Pulmonary artery endothelial cell (primary cell): Measurements from ENCODE around the gene ABHD8. TPM values are rescaled to one million over a fixed set of nuclear protein-coding genes. Genes with fewer than 3 reads are reported as not detected.
"Not testable (repeated sequence)": the region's sequence is repeated elsewhere in the genome, so short reads cannot be mapped to it uniquely, and the experiment has no call there.

Source experiments
- DNase-seq: peaks from one replicate; pipeline ENCODE4 v3.0.0-alpha.2; 2011; ENCODE audit warnings: low read depth, low spot score
- total RNA-seq: library from RNA; depleted of rRNA; stranded (reverse); fragments of >200 nt; gene quantifications from 2 replicates; pipeline ENCODE4 v1.2.3, GENCODE V29; 2014

ABHD8 gene
- total RNA-seq, 1 donor from 2014 or later, result 7.5 TPM

GRCh38 chr19:17300992-17301619, 2.1 kb downstream of the ABHD8 start:
- DNase-seq, result no peak

GRCh38 chr19:17296976-17297375, 6.2 kb downstream of the ABHD8 start:
- DNase-seq, result no peak

GRCh38 chr19:17296273-17296672, 7.0 kb downstream of the ABHD8 start:
- DNase-seq, result peak; percentile 45

- not testable (repeated sequence) for DNase-seq
Observed at GRCh38 chr19:17295551-17295950, 7.7 kb downstream of the ABHD8 start.

DNA sequence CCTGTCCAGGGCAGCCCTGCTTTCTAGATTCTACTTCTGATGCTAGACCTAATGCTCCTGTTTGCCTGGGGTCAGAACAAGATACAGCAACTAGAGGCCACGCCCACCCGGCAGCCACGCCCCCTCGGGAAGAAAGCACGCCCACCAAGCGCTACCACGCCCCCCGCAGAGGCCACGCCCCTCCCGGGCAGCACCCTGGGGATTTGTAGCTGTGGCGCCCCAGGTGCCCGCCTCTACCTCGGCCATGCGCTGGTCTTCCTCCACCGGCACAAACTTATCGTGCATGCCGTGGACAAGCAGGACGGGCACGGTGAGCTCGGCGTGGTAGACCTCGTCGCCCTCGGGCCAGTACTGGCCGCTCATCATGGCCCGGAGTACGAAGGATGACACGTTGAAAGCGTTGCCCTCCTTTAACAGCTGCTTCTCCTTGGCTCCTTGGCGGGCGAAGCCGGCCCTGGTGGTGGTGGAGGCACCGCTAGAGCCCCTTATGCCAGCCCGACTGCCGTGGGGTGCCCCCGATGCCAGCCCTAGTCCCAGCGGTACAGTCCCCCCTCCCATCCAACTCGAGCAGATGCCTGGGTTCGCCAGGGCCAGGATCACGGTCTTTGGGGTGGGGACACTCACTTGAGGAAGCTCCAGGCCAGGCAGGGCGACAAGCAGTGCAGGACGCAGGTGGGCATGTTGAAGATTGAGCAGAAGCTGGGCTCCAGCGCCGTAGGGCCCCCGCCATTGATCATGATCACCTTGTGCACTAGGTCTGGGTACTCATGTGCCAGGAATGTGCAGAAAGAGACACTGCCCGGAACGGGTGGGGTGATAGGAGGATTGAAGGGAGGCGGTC, 9.0 kb downstream of the ABHD8 start:
- DNase-seq, result no peak

DNA sequence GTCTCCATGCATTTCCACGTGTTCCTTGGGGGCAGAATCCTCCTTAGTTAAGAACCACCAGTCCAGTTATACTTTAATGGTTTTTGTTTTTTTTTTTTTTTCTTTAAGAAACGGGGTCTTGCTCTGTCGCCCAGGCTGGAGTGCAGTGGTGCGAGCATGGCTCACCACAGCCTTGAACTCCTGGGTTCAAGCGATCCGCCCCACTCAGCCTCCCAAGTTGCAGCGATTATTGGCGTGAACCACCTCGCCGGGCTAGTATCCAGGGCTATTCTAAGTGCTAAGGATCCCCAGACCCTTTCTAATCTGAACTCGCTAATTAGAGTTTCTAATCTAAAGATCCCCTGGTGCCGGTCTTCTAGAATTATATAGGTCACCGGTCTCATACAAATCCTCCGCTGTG, 9.6 kb downstream of the ABHD8 start:
- no peak for DNase-seq

DNA sequence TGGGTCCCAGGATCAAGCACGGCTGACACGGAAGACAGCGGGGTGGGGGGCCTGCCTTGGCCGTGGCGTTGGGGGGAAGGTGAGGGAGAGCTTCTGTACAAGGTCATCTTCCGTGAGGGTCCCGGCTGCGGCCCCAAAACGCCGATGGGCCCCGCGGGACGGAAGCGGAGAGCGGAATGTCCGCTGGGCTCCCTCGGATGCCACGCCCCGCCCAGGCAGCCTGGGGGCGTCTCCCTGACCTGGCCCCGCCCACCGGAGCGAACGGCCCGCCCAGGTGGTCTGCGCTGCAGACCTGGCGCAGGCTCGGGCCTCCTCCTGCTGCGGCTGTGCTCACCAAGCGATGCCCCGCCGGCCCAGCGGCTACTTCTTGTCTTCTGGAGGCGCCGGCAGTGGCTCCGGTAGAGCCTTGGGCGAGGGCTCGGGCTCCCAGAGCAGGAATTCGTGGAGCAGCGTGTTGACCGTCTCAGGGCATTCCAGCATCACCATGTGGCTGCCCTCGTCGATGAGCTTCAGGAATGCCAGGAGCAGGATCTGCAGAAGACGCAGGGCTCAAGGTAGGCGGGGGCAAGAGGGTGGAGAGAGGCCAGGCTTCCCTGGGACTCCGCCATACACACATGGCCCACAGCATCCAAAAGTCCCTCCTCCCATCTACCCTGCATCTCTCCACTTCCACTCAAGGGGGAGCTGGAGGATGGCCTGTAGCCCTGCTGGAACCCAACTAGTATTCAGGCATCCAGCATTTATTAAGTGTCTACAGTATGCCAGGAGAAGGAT, 10.7 kb downstream of the ABHD8 start:
- peak; percentile 69 for DNase-seq

GRCh38 chr19:17289489-17289888, 13.7 kb downstream of the ABHD8 start:
- peak; percentile 60 for DNase-seq

DNA sequence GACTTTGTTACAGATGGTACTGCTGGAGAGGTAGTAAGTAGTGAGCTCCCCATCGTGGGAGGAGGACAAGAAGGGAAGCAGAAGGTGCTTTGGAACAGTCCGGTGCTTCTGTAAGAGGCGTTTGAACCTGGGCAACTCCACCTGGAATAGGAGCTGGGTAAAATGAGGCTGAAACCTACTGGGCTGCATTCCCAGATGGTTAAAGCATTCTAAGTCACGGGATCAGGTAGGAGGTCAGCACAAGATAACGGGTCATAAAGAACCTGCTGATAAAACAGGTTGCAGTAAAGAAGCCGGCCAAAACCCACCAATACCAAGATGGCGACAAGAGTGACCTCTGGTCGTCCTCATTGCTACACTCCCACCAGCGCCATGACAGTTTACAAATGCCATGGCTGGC, 16.5 kb downstream of the ABHD8 start:
- no peak for DNase-seq

- no peak for DNase-seq
Observed at GRCh38 chr19:17286263-17286662, 17.0 kb downstream of the ABHD8 start.

GRCh38 chr19:17285415-17286135, 17.6 kb downstream of the ABHD8 start:
- DNase-seq, result no peak

DNA sequence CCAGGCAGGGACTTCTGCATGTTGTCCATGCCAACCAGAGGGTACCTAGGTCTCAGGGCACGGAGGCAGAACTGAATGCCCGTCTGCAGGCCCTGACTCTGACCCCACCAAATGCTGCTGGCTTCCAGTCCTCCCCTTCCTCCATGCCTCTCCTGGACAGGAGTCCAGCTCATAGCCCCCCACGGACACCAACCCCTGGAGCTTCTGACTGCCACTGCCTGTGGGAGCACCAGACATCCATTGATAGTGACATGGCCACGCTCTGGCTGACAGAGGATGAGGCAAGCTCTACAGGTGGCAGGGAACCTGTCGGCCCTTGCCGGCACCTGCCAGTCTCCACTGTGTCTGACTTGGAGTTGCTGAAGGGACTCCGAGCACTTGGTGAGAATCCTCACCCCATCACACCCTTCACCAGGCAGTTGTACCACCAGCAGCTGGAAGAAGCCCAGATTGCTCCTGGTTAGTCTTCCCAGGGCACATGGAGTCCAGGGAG, 19.7 kb downstream of the ABHD8 start:
- no peak for DNase-seq

- peak; percentile 50 for DNase-seq
Observed at GRCh38 chr19:17282488-17283125, 20.6 kb downstream of the ABHD8 start.

DNA sequence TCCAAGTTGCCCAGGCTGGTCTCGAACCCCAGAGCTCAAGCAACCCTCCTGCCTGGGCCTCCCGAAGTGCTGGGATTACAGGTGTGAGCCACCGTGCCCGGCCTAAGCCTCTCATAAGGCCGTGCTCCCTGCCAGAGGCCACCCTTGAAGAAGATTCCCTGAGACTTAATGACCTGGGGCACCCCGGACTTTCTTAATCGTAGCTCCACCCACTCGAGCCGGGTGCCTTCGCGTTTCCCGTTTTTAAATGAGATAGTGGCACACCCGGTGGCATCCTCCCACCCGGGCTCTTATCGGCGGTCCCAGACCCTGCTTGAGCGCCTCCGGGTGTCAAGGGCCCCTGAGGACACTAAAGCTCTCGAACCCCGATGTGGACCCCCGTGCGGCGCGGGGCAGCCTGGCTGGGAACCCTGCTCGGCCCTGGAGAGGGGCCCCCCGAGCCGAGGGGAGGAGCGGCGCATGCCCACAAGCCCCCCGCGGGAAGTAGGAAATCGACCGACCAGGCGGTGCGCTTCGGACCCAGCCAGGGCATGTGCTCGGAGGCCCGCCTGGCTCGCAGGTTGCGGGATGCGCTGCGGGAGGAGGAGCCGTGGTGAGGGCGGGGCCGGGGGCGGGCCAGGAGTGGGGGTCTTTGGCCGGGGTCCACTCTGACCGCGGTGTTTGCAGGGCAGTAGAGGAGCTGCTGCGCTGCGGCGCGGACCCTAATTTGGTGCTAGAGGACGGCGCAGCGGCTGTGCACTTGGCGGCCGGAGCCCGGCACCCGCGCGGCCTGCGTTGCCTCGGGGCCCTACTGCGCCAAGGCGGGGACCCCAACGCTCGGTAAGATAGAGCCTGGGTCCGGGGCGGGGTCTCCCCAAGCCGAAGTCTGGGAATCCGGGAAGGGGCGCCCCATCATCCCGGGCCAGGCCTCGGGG, 21.6 kb downstream of the ABHD8 start, which contains the start of gene ANKLE1:
TSS of gene ANKLE1 (plus strand) at position 511 of the 914 bp plus-strand sequence. CDS start at position 531, 20 bp downstream.
- no peak for DNase-seq

- DNase-seq, result no peak
Observed at GRCh38 chr19:17279436-17279835, 23.8 kb downstream of the ABHD8 start.

- no peak for DNase-seq
Observed at GRCh38 chr19:17275441-17276175, 27.6 kb downstream of the ABHD8 start.

DNA sequence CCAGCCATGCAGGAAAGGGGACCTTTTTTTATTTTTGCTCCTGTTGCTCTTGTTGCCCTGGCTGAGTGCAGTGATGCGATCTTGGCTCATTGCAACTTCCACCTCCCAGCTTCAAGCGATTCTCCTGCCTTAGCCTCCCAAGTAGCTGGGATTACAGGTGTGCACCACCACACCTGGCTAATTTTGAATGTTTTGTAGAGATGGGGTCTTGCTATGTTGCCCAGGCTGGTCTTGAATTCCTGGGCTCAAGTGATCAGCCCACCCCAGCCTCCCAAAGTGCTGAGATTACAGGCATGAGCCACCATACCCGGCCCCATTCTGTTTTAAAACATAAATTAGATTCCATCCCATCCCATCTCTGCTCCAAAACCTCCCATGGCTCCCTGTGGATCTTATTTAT, 28.3 kb downstream of the ABHD8 start:
- not testable (repeated sequence) for DNase-seq

- no peak for DNase-seq
Observed at GRCh38 chr19:17268754-17269153, 34.5 kb downstream of the ABHD8 start.
